BJ (cell line): ENCODE measurements around the gene KANK2. TPM values are rescaled to one million over a fixed set of nuclear protein-coding genes. Genes with fewer than 3 reads are reported as not detected.
"Not testable (repeated sequence)": the region's sequence is repeated elsewhere in the genome, so short reads cannot be mapped to it uniquely, and the experiment has no call there.

ENCODE experiments used
- CTCF ChIA-PET: fragments of 350-600 bp; formaldehyde crosslinking; extraction: SDS; loops from one replicate; lab custom pipeline; 2021; ENCODE audit warnings: antibody characterized with exemption, inconsistent platforms; lab: Yijun Ruan, JAX
- POLR2A ChIA-PET: fragments of 300-600 bp; sonication (Branson Sonifier 250); formaldehyde crosslinking; extraction: SDS; loops from one replicate; lab custom pipeline; 2021; ENCODE audit warnings: antibody characterized with exemption; lab: Charles Lee
- DNase-seq: peaks from one replicate; pipeline ENCODE4 v3.0.0-alpha.2; 2011; ENCODE audit warnings: low read depth
- H3K27me3 ChIP-seq: 2 replicates; pipeline ENCODE4 v1.6.0; 2011; ENCODE audit warnings: low read length; ENCODE audit not compliant: control insufficient read depth, insufficient read depth
- H3K36me3 ChIP-seq: 2 replicates; pipeline ENCODE4 v1.5.1; 2011; ENCODE audit warnings: low read length; ENCODE audit not compliant: control insufficient read depth, insufficient read depth
- H3K4me3 ChIP-seq: 2 replicates; pipeline ENCODE4 v1.5.1; 2011; ENCODE audit warnings: low read depth, mild to moderate bottlenecking, control low read depth, low read length
- CTCF ChIP-seq: IDR thresholded peaks from 2 replicates; pipeline ENCODE4 v1.5.1; 2011; ENCODE audit warnings: low read depth, mild to moderate bottlenecking, control low read depth, inconsistent platforms, low read length, moderate library complexity; ENCODE audit not compliant: insufficient read depth
- polyA plus RNA-seq: library from polyadenylated mRNA; depleted of rRNA; stranded (reverse); fragments of >200 nt; gene quantifications from 2 replicates; pipeline ENCODE4 v1.2.3, GENCODE V29; 2011

Gene KANK2
- polyA plus RNA-seq, 1 experiment: 176 TPM

DNA sequence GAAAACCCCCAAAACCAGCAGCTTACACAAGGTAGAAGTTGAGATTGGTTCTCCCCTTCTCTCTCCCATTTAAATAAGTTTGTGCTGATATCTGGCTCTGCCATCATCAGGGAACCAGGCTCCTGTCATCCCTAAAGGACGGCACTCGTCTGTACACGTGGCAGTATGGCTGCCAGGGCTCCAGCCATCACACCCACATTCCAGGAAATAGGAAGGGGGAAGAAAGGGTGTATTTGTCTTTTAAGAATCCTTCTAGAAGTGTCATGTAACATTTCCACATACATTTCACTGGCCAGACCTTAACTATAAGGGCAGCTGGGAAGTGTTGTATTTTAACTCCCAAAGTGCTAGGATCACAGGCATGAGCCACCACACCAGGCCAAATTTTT is 51.8 kb downstream of the KANK2 start:
- no peak for DNase-seq
- no peak for TF ChIP-seq CTCF
- ChIA-PET POLR2A (no interaction called here), CTCF (interaction anchor here (0.8 to 1.6 kb wide), 2 partner anchors 19 to 58 kb away, joined by 3 to 4 read pairs; no protein-coding TSS in a partner anchor)
- H3K27me3 ChIP-seq: no peaks in the 10 kb centered on the region
- no peaks in the 10 kb centered on the region for H3K36me3 ChIP-seq
- H3K4me3 ChIP-seq: no peak overlapping the region

GRCh38 chr19:11142528-11143171 is 54.7 kb downstream of the KANK2 start:
- H3K4me3 ChIP-seq: peak overlapping the region; percentile 2; the same call in 1 of the 2 replicates
- no peaks in the 10 kb centered on the region for H3K36me3 ChIP-seq
- CTCF ChIA-PET: interaction anchor here (0.9 to 1.7 kb wide), 6 partner anchors 8 to 65 kb away, joined by 3 to 5 read pairs (median 4); no protein-coding TSS in a partner anchor

DNA sequence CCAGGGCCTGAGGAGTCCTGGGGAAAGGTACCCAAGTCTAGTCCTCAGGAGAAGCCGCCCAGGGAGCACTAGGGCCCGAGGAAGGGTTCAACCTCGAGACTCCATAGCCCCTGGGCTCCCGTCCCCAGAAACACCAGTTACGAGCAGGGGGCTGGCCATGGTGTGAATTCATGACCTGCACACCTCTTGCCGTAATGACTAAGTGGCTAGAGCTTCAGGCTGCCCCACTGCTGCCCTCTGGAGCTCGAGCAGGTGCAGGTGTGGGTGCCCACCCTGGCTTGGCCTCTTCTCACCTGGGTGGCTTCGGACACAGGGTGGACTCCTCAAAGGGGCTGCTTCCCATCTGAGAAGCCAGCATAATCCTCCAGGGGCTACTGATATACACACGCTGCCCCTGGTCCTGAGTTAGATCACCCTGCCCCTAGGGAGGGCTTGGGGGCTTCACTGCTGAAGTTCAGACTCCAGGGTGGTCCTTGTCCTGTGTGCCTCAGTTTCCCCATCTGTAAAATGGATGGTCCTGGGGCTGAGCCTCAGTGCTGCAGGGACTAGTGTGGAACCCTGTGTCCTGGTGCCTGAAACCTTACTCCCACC is 55.3 kb downstream of the KANK2 start:
- Histone ChIP-seq H3K4me3 (no peak overlapping the region), H3K36me3 (no peaks in the 10 kb centered on the region), H3K27me3 (no peaks in the 10 kb centered on the region)
- POLR2A ChIA-PET: interaction anchor here (0.6 kb wide), 1 partner anchor 44 kb away, joined by 5 read pairs; no protein-coding TSS in a partner anchor
- no peak for DNase-seq
- CTCF ChIA-PET: interaction anchor here (0.7 to 1.5 kb wide), 6 partner anchors 9 to 66 kb away, joined by 3 to 5 read pairs (median 4); no protein-coding TSS in a partner anchor
- 0 out of 2 replicates have a peak, but pooled peaks have one; percentile 14 for TF ChIP-seq CTCF

More at GRCh38 chr19:11142528-11143171, 54.7 kb downstream of the KANK2 start:
- no peaks in the 10 kb centered on the region for H3K27me3 ChIP-seq
- TF ChIP-seq CTCF: 0 out of 2 replicates have a peak, but pooled peaks have one; percentile 13
- POLR2A ChIA-PET: interaction anchor here (0.6 kb wide), 1 partner anchor 43 kb away, joined by 5 read pairs; no protein-coding TSS in a partner anchor
- peak; percentile 67 for DNase-seq

DNA sequence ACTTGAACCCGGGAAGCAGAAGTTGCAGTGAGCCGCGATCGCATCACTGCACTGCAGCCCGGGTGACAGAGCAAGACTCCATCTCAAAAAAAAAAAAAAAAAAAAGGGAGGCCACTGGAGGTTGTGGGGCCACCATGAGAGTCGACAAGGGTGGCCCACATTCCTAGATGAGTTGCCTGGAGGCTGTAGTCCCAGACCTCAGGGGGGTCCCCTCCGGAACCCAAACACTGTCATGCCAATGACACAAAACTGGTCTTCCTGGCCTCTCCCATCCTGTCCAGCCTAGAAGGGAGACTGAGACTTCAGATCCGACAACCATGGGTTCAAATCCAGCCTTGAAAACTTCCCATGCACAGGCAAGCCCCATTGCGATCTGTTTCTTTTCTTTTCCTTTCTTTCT is 56.4 kb downstream of the KANK2 start:
- no peak for DNase-seq
- TF ChIP-seq CTCF: no peak
- ChIA-PET POLR2A (no interaction called here), CTCF (interaction anchor here (0.6 kb wide), 1 partner anchor 27 kb away, joined by 3 read pairs; no protein-coding TSS in a partner anchor)
- Histone ChIP-seq H3K27me3 (no peaks in the 10 kb centered on the region), H3K36me3 (no peaks in the 10 kb centered on the region), H3K4me3 (no peak overlapping the region)

DNA sequence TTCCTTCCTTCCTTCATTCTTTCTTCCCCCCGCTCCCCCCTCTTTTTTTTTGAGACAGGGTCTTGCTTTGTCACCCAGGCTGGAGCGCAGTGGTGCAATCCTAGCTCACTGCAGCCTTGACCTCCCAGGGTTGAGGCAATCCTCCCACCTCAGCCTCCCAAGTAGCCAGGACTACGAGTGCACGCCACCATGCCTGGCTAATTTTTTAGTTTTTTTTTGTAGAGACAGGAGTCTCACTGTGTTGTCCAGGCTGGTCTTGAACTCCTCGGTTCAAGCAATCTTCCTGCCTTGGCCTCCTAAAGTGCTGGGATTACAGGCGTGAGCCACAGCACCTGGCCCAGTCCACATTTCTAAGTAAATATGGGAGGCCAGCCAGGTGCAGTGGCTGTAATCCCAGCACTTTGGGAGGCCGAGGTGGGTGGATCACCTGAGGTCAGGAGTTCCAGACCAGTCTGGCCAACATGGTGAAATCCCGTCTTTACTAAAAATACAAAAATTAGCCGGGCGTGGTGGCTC is 57.3 kb downstream of the KANK2 start:
- H3K4me3 ChIP-seq, POLR2A ChIA-PET, DNase-seq, H3K36me3 ChIP-seq, H3K27me3 ChIP-seq: not testable (repeated sequence)
- CTCF ChIA-PET: interaction anchor here (1.9 to 4.2 kb wide), 5 partner anchors 14 to 67 kb away, joined by 5 to 57 read pairs (median 16); partner anchors contain the start of gene KANK2
